ENCODE measurements around the gene FKBP8. TPM values are rescaled to one million over a fixed set of nuclear protein-coding genes. Genes with fewer than 3 reads are reported as not detected.
"Not testable (repeated sequence)": the region's sequence is repeated elsewhere in the genome, so short reads cannot be mapped to it uniquely, and the experiment has no call there.

Gene FKBP8
- total and polyA plus RNA-seq, 7 donors: 200 to 456 (median 366) TPM

DNA sequence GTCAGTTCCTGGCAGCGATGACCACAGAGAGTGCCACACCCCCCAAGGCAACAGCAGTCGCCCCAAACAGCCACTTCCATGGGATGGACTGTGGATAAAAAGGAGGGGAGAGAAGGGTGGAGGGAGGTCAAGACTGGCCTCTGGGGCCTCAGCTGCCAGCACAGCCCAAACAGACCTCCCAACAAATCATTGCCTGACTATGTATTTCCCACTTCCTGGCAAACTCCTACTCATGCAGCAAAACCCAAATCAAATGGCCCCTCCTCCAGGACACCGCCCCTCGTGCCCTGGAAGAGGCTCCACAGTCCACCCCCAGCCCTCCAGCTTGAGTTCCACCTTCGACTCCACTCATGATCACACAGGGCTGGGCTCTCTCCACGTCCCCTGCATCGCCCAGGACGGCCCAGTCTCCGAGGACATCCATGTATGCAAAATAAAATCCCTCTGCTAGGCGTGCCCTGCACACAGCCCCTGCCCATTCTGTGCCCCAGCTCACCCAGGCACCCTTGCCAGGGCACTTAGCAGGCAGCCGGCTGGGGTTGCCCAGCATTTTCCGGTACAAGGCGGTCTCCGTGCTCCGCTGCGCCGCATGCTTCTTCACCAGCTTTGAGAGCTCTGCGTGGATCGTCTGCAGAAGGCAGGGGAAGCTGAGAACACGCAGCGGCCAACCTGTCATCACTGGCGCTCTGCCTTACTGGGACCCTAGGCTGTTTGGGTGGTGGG, 11.0 kb downstream of the FKBP8 start:
- no peaks in the 10 kb centered on the region for H3K4me1 ChIP-seq
- TF ChIP-seq EP300 (IDR thresholded peaks at IDR 0.05) (no peak), POLR2A (IDR thresholded peaks at IDR 0.05) (no peak), POLR2AphosphoS5 (IDR thresholded peaks at IDR 0.05) (no peak)
- no peak overlapping the region for H3K27ac ChIP-seq
- no peak for DNase-seq
- intact Hi-C loops (cut with DNase I): no loop called here
- H3K36me3 ChIP-seq: peaks cover 23 to 61% (median 34%) of the 10 kb centered on the region in 4 donors
- WGBS, 2 donors: 97 to 98% methylated on average over 22 of the region's 22 CpGs
- no peak overlapping the region for H3K4me3 ChIP-seq
- H3K27me3 ChIP-seq: no peaks in the 10 kb centered on the region
- no peaks in the 10 kb centered on the region for H3K9me3 ChIP-seq

- WGBS, 2 donors: 93 to 97% methylated on average over 9 of the region's 9 CpGs
- no peak overlapping the region for H3K27ac ChIP-seq
- no peaks in the 10 kb centered on the region for H3K4me1 ChIP-seq
- H3K9me3 ChIP-seq: no peaks in the 10 kb centered on the region
- no peak for DNase-seq
- intact Hi-C loops (cut with DNase I): no loop called here
- no peaks in the 10 kb centered on the region for H3K27me3 ChIP-seq
- H3K4me3 ChIP-seq: no peak overlapping the region
- H3K36me3 ChIP-seq: peaks cover 21 to 52% (median 34%) of the 10 kb centered on the region in 4 donors
- TF ChIP-seq, protein P1, sequence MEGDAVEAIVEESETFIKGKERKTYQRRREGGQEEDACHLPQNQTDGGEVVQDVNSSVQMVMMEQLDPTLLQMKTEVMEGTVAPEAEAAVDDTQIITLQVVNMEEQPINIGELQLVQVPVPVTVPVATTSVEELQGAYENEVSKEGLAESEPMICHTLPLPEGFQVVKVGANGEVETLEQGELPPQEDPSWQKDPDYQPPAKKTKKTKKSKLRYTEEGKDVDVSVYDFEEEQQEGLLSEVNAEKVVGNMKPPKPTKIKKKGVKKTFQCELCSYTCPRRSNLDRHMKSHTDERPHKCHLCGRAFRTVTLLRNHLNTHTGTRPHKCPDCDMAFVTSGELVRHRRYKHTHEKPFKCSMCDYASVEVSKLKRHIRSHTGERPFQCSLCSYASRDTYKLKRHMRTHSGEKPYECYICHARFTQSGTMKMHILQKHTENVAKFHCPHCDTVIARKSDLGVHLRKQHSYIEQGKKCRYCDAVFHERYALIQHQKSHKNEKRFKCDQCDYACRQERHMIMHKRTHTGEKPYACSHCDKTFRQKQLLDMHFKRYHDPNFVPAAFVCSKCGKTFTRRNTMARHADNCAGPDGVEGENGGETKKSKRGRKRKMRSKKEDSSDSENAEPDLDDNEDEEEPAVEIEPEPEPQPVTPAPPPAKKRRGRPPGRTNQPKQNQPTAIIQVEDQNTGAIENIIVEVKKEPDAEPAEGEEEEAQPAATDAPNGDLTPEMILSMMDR (IDR thresholded peaks at IDR 0.05): no peak
- no peak for TF ChIP-seq POLR2AphosphoS5 (IDR thresholded peaks at IDR 0.05)
- TF ChIP-seq POLR2A (IDR thresholded peaks at IDR 0.05): no peak
- no peak for TF ChIP-seq EP300 (IDR thresholded peaks at IDR 0.05)
Observed at GRCh38 chr19:18531485-18531884, 11.9 kb downstream of the FKBP8 start.

DNA sequence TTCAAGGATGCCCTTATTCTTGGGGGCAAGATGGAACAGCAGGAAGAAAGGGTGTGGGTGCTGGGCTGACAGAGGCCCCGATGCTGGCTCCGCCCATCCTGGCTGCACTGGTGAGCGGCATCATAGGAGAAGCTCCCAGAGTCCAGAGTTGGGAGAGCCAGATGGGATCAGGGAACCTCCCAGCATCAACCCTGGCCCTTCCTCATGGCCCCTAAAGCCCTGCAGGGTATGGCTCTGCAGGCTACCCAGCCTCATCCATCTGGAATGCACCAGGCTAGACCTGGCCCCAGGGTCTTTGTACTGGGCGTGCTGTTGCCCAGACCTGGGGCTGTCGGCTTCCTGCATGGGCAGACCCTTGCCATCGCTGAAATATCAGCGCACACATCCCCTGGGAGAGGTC, 13.6 kb downstream of the FKBP8 start:
- H3K36me3 ChIP-seq: peaks cover 16 to 35% (median 22%) of the 10 kb centered on the region in 4 donors
- DNase-seq: no peak
- H3K4me3 ChIP-seq: no peak overlapping the region
- intact Hi-C loops (cut with DNase I): no loop called here
- no peaks in the 10 kb centered on the region for H3K4me1 ChIP-seq
- WGBS, 2 donors: 77 to 79% methylated on average over 7 of the region's 7 CpGs
- H3K27me3 ChIP-seq: no peaks in the 10 kb centered on the region
- no peaks in the 10 kb centered on the region for H3K9me3 ChIP-seq
- TF ChIP-seq POLR2AphosphoS5 (IDR thresholded peaks at IDR 0.05) (no peak), POLR2A (IDR thresholded peaks at IDR 0.05) (no peak), EP300 (IDR thresholded peaks at IDR 0.05) (no peak)
- TF ChIP-seq, protein P1 (IDR thresholded peaks at IDR 0.05): no peak
- no peak overlapping the region for H3K27ac ChIP-seq

DNA sequence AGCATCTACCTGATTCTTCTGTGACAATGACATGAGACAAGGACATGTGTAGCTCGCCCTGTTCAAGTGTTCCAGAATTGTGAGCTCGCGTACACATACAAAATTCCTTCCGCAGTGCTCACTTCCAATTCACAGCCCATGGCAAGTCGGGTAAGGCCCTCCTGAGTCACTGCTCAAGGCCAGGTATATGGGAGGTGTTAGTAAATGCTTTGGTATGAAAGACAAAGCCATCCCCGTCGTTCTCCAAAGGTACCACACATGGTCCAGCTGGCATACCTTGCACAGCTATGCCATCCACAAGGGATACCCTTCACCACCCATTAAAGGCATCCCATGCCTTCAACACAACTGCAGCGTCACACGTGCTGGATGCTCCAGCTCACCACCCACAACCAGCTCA, 17.1 kb downstream of the FKBP8 start:
- TF ChIP-seq POLR2A (IDR thresholded peaks at IDR 0.05): no peak
- TF ChIP-seq, protein P1 (IDR thresholded peaks at IDR 0.05): no peak
- TF ChIP-seq POLR2AphosphoS5 (IDR thresholded peaks at IDR 0.05): no peak
- no peak for TF ChIP-seq EP300 (IDR thresholded peaks at IDR 0.05)
- intact Hi-C loops (cut with DNase I): no loop called here
- Histone ChIP-seq H3K4me3 (no peak overlapping the region), H3K4me1 (peaks cover 0 to 3% (median 0%) of the 10 kb centered on the region in 4 donors), H3K36me3 (peaks cover 0 to 5% (median 1%) of the 10 kb centered on the region in 4 donors), H3K27me3 (no peaks in the 10 kb centered on the region), H3K9me3 (no peaks in the 10 kb centered on the region), H3K27ac (no peak overlapping the region)
- 92 to 93% methylated on average over 9 of the region's 9 CpGs for WGBS, 2 donors
- no peak for DNase-seq

DNA sequence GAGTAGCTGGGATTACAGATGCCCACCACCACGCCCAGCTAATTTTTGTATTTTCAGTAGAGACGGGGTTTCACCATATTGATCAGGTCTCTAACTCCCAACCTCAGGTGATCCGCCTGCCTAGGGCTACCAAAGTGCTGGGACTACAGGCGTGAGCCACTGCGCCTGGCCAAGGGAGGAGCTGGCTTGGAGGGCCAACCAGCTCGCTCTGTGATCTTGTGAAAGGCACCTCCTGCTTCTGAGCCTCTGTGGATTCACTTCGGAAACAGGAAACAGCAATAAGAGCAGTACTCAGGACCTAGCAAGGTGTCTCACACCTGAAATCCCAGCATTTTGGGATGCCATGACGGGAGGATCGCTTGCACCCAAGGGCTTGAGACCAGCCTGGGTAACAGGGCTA, 19.5 kb downstream of the FKBP8 start:
- DNase-seq: no peak
- Histone ChIP-seq H3K27ac (no peak overlapping the region), H3K9me3 (no peaks in the 10 kb centered on the region), H3K36me3 (no peaks in the 10 kb centered on the region), H3K4me3 (no peak overlapping the region), H3K27me3 (no peaks in the 10 kb centered on the region), H3K4me1 (peaks cover 0 to 17% (median 14%) of the 10 kb centered on the region in 4 donors)
- intact Hi-C loops (cut with DNase I): loop anchor here (2.0 to 5.0 kb wide), 3 partner anchors 19 to 62 kb away; partner anchors contain the start of genes FKBP8 and UBA52
- TF ChIP-seq, protein P1 (IDR thresholded peaks at IDR 0.05): no peak
- TF ChIP-seq POLR2A (IDR thresholded peaks at IDR 0.05) (no peak), POLR2AphosphoS5 (IDR thresholded peaks at IDR 0.05) (no peak), EP300 (IDR thresholded peaks at IDR 0.05) (no peak)
- 86 to 93% methylated on average over 9 of the region's 9 CpGs for WGBS, 2 donors

- WGBS, 2 donors: 41 to 72% methylated on average over 19 of the region's 19 CpGs
- H3K9me3 ChIP-seq, H3K27me3 ChIP-seq, H3K36me3 ChIP-seq, DNase-seq: not testable (repeated sequence)
- intact Hi-C loops (cut with DNase I): loop anchor here (1.0 to 5.0 kb wide), 4 partner anchors 20 to 61 kb away; partner anchors contain the start of genes FKBP8, KXD1 and UBA52
- Histone ChIP-seq H3K4me3 (peak overlapping the region in 3 of 4 donors; percentile 11 to 23 (median 22)), H3K4me1 (peaks cover 0 to 18% (median 15%) of the 10 kb centered on the region in 4 donors), H3K27ac (peak overlapping the region; percentile 48 to 99 (median 57))
Observed at GRCh38 chr19:18522862-18523440, 20.4 kb downstream of the FKBP8 start.

Data from sigmoid colon (tissue), 7 donors.